Liver (tissue), 9 donors: ENCODE data around the gene JPT1. TPM values are rescaled to one million over a fixed set of nuclear protein-coding genes. Genes with fewer than 3 reads are reported as not detected.

Experiments used
- DNase-seq: peaks from one replicate; pipeline ENCODE4 v3.0.0-alpha.2; 2017; ENCODE audit warnings: low spot score
- H3K27ac ChIP-seq, 2 donors: one replicate each; pipeline ENCODE4 v1.7.0; 2013; ENCODE audit warnings: inconsistent platforms in 2 of 2, low read length in 2 of 2, control low read depth in 1 of 2, low read depth in 1 of 2, mild to moderate bottlenecking in 1 of 2
- H3K27me3 ChIP-seq, 4 donors: one replicate each; pipeline versions ENCODE4 v1.6.1 to v1.7.0; 2013; ENCODE audit warnings: low read length in 3 of 4, inconsistent platforms in 1 of 4, mild to moderate bottlenecking in 1 of 4, moderate library complexity in 1 of 4; ENCODE audit not compliant: control insufficient read depth in 4 of 4, insufficient read depth in 4 of 4
- H3K36me3 ChIP-seq, 4 donors: one replicate each; pipeline versions ENCODE4 v1.6.1 to v1.7.0; 2013; ENCODE audit warnings: low read length in 3 of 4, mild to moderate bottlenecking in 3 of 4, low read depth in 1 of 4, moderate library complexity in 1 of 4; ENCODE audit not compliant: control insufficient read depth in 4 of 4, insufficient read depth in 3 of 4
- H3K4me1 ChIP-seq, 4 donors: one replicate each; pipeline versions ENCODE4 v1.6.1 to v1.7.0; 2013; ENCODE audit warnings: low read length in 3 of 4, mild to moderate bottlenecking in 3 of 4, moderate library complexity in 1 of 4; ENCODE audit not compliant: control insufficient read depth in 4 of 4, insufficient read depth in 4 of 4
- H3K4me3 ChIP-seq, 3 donors: one replicate each; pipeline versions ENCODE4 v1.6.1 to v1.7.0; 2013; ENCODE audit warnings: low read length in 3 of 3, control low read depth in 1 of 3, low read depth in 1 of 3, mild to moderate bottlenecking in 1 of 3
- H3K9ac ChIP-seq, 2 donors: one replicate each; pipeline ENCODE4 v1.7.0; 2013; ENCODE audit warnings: low read length in 2 of 2, mild to moderate bottlenecking in 2 of 2, moderate library complexity in 2 of 2, control low read depth in 1 of 2, low read depth in 1 of 2
- H3K9me3 ChIP-seq, 4 donors: one replicate each; pipeline versions ENCODE4 v1.6.1 to v1.7.0; 2013; ENCODE audit warnings: low read length in 3 of 4; ENCODE audit not compliant: control insufficient read depth in 4 of 4
- EGR1 ChIP-seq, 2 donors: IDR thresholded peaks; 2 replicates each; pipeline ENCODE4 v1.6.1; 2016 to 2018; ENCODE audit warnings: antibody characterized with exemption in 2 of 2, low read depth in 2 of 2
- FOXA1 ChIP-seq: IDR thresholded peaks from 2 replicates; pipeline ENCODE4 v1.6.1; 2016; ENCODE audit warnings: antibody characterized with exemption
- FOXA2 ChIP-seq: IDR thresholded peaks from 2 replicates; pipeline ENCODE4 v1.6.1; 2016; ENCODE audit warnings: antibody characterized with exemption
- GABPA ChIP-seq, 2 donors: IDR thresholded peaks in 1 of 2; conservative IDR thresholded peaks in 1 of 2; 2 replicates each; pipeline ENCODE4 v1.6.1; 2016; ENCODE audit warnings: antibody characterized with exemption in 2 of 2, mild to moderate bottlenecking in 1 of 2, moderate library complexity in 1 of 2
- HNF4A ChIP-seq, 2 donors: conservative IDR thresholded peaks; 2 replicates each; pipeline ENCODE4 v1.6.1; 2016; ENCODE audit warnings: antibody characterized with exemption in 2 of 2, mild to moderate bottlenecking in 2 of 2
- HNF4G ChIP-seq: IDR thresholded peaks from 2 replicates; pipeline ENCODE4 v1.6.1; 2016; ENCODE audit warnings: antibody characterized with exemption
- JUND ChIP-seq, 2 donors: IDR thresholded peaks; 2 replicates each; pipeline ENCODE4 v1.6.1; 2016; ENCODE audit warnings: antibody characterized with exemption in 2 of 2
- NR2F2 ChIP-seq: IDR thresholded peaks from 2 replicates; pipeline ENCODE4 v1.6.1; 2016; ENCODE audit warnings: antibody characterized with exemption
- RAD21 ChIP-seq, 2 donors: IDR thresholded peaks; 2 replicates each; pipeline ENCODE4 v1.6.1; 2016; ENCODE audit warnings: antibody characterized with exemption in 2 of 2, mild to moderate bottlenecking in 2 of 2
- RXRA ChIP-seq, 2 donors: IDR thresholded peaks; 2 replicates each; pipeline ENCODE4 v1.6.1; 2017 to 2018; ENCODE audit warnings: antibody characterized with exemption in 2 of 2, mild to moderate bottlenecking in 1 of 2
- SP1 ChIP-seq: IDR thresholded peaks from 2 replicates; pipeline ENCODE4 v1.6.1; 2018; ENCODE audit warnings: antibody characterized with exemption, mild to moderate bottlenecking
- TAF1 ChIP-seq: conservative IDR thresholded peaks from 2 replicates; pipeline ENCODE4 v1.6.1; 2016; ENCODE audit warnings: antibody characterized with exemption, mild to moderate bottlenecking
- YY1 ChIP-seq: IDR thresholded peaks from 2 replicates; pipeline ENCODE4 v1.6.1; 2016; ENCODE audit warnings: antibody characterized with exemption, mild to moderate bottlenecking
- WGBS: extraction: QIAGEN DNeasy Blood & Tissue Kit; methylation state at CpG from one replicate; pipeline ENCODE4 v1.1.7; 2013; 5-methylcytosine and 5-hydroxymethylcytosine counted together
- polyA plus RNA-seq, 2 donors: library from polyadenylated mRNA; stranded (reverse) in 1 of 2; unstranded in 1 of 2; fragments of 200-250 nt in 1 of 2; fragments of >200 nt in 1 of 2; fragmentation: Nextera tagmentation in 1 of 2; extraction: Ambion mirVana in 1 of 2; gene quantifications; one replicate each; pipeline versions ENCODE4 v1.2.1 to v1.2.3, GENCODE V29; 2013 to 2015
- total RNA-seq, 2 donors: library from RNA; depleted of rRNA; stranded (reverse); fragments of >200 nt; gene quantifications; one replicate each; pipeline ENCODE4 v1.2.3, GENCODE V29; 2014
- TF ChIP-seq, protein P1 (sequence below): IDR thresholded peaks from 2 replicates; pipeline ENCODE4 v1.6.1; 2016; ENCODE audit warnings: antibody characterized with exemption
- TF ChIP-seq, protein P2 (sequence below): IDR thresholded peaks from 2 replicates; pipeline ENCODE4 v1.6.1; 2016; ENCODE audit warnings: antibody characterized with exemption
- TF ChIP-seq, protein P3 (sequence below): IDR thresholded peaks from 2 replicates; pipeline ENCODE4 v1.6.1; 2016; ENCODE audit warnings: antibody characterized with exemption
- TF ChIP-seq, protein P4 (sequence below): IDR thresholded peaks from 2 replicates; pipeline ENCODE4 v1.6.1; 2016; ENCODE audit warnings: antibody characterized with exemption, mild to moderate bottlenecking
- TF ChIP-seq, protein P5 (sequence below): fragments of 150-350 bp; IDR thresholded peaks from 2 replicates; pipeline ENCODE4 v1.5.1; 2017; ENCODE audit warnings: improper control_type of control experiment, low read depth, low read length; ENCODE audit not compliant: missing input control
- donor health status: healthy.
- donor health status: healthy.
- donor health status: healthy.
- donor health status: healthy.
- donor health status: healthy.

The JPT1 gene
- total and polyA plus RNA-seq, 4 donors: 20.5 to 47.8 (median 43.9) TPM

DNA sequence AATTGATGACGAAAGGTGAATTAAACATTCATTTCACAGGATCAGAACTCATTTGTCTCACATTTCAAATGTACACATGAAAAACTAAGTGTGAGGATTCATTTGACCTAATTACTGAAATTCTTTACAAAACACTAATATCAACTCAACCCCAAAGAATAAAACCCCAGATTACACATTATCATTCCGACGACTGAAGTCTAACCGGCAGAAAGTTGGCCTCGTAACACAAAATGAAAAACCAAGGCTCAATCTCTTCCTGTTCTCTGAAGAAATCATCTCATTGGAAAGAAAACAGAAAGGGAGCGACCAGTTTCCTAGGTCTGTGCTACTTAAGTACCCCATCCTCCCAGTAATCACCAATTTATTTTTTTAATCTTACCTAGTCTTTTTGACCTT is 1.8 kb downstream of the JPT1 start:
- Histone ChIP-seq H3K9ac (no peak overlapping the region), H3K4me3 (no peak overlapping the region), H3K4me1 (peaks cover 0 to 16% (median 8%) of the 10 kb centered on the region in 4 donors), H3K36me3 (peaks cover 0 to 2% (median 0%) of the 10 kb centered on the region in 4 donors), H3K27me3 (no peaks in the 10 kb centered on the region), H3K9me3 (no peaks in the 10 kb centered on the region), H3K27ac (no peak overlapping the region)
- 93% methylated on average over 6 of the region's 6 CpGs for WGBS
- no peak for DNase-seq
- no peak for TF ChIP-seq TAF1
- no peak for TF ChIP-seq RAD21 (IDR thresholded peaks at IDR 0.05)
- TF ChIP-seq JUND (IDR thresholded peaks at IDR 0.05): no peak
- TF ChIP-seq, protein P1, sequence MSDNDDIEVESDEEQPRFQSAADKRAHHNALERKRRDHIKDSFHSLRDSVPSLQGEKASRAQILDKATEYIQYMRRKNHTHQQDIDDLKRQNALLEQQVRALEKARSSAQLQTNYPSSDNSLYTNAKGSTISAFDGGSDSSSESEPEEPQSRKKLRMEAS: no peak
- TF ChIP-seq HNF4G: no peak
- TF ChIP-seq YY1: no peak
- TF ChIP-seq SP1: no peak
- TF ChIP-seq, protein P2, sequence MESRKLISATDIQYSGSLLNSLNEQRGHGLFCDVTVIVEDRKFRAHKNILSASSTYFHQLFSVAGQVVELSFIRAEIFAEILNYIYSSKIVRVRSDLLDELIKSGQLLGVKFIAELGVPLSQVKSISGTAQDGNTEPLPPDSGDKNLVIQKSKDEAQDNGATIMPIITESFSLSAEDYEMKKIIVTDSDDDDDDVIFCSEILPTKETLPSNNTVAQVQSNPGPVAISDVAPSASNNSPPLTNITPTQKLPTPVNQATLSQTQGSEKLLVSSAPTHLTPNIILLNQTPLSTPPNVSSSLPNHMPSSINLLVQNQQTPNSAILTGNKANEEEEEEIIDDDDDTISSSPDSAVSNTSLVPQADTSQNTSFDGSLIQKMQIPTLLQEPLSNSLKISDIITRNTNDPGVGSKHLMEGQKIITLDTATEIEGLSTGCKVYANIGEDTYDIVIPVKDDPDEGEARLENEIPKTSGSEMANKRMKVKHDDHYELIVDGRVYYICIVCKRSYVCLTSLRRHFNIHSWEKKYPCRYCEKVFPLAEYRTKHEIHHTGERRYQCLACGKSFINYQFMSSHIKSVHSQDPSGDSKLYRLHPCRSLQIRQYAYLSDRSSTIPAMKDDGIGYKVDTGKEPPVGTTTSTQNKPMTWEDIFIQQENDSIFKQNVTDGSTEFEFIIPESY: no peak
- TF ChIP-seq, protein P3, sequence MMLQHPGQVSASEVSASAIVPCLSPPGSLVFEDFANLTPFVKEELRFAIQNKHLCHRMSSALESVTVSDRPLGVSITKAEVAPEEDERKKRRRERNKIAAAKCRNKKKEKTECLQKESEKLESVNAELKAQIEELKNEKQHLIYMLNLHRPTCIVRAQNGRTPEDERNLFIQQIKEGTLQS: no peak
- TF ChIP-seq EGR1 (IDR thresholded peaks at IDR 0.05; ENCODE audit: low read depth in 2 of 2): no peak
- TF ChIP-seq, protein P4, sequence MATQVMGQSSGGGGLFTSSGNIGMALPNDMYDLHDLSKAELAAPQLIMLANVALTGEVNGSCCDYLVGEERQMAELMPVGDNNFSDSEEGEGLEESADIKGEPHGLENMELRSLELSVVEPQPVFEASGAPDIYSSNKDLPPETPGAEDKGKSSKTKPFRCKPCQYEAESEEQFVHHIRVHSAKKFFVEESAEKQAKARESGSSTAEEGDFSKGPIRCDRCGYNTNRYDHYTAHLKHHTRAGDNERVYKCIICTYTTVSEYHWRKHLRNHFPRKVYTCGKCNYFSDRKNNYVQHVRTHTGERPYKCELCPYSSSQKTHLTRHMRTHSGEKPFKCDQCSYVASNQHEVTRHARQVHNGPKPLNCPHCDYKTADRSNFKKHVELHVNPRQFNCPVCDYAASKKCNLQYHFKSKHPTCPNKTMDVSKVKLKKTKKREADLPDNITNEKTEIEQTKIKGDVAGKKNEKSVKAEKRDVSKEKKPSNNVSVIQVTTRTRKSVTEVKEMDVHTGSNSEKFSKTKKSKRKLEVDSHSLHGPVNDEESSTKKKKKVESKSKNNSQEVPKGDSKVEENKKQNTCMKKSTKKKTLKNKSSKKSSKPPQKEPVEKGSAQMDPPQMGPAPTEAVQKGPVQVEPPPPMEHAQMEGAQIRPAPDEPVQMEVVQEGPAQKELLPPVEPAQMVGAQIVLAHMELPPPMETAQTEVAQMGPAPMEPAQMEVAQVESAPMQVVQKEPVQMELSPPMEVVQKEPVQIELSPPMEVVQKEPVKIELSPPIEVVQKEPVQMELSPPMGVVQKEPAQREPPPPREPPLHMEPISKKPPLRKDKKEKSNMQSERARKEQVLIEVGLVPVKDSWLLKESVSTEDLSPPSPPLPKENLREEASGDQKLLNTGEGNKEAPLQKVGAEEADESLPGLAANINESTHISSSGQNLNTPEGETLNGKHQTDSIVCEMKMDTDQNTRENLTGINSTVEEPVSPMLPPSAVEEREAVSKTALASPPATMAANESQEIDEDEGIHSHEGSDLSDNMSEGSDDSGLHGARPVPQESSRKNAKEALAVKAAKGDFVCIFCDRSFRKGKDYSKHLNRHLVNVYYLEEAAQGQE: no peak
- TF ChIP-seq, protein P5, sequence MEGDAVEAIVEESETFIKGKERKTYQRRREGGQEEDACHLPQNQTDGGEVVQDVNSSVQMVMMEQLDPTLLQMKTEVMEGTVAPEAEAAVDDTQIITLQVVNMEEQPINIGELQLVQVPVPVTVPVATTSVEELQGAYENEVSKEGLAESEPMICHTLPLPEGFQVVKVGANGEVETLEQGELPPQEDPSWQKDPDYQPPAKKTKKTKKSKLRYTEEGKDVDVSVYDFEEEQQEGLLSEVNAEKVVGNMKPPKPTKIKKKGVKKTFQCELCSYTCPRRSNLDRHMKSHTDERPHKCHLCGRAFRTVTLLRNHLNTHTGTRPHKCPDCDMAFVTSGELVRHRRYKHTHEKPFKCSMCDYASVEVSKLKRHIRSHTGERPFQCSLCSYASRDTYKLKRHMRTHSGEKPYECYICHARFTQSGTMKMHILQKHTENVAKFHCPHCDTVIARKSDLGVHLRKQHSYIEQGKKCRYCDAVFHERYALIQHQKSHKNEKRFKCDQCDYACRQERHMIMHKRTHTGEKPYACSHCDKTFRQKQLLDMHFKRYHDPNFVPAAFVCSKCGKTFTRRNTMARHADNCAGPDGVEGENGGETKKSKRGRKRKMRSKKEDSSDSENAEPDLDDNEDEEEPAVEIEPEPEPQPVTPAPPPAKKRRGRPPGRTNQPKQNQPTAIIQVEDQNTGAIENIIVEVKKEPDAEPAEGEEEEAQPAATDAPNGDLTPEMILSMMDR: no peak
- TF ChIP-seq RXRA (IDR thresholded peaks at IDR 0.05): no peak
- TF ChIP-seq FOXA2: no peak
- TF ChIP-seq FOXA1: no peak
- no peak for TF ChIP-seq GABPA (IDR thresholded peaks at IDR 0.05 in 1 of 2, conservative IDR thresholded peaks at IDR 0.05 in 1 of 2)
- no peak for TF ChIP-seq HNF4A (conservative IDR thresholded peaks at IDR 0.05)
- no peak for TF ChIP-seq NR2F2
